Suppressor macrophage (primary cell): ENCODE results near the gene NBPF20.
"Not testable (repeated sequence)": the region's sequence is repeated elsewhere in the genome, so short reads cannot be mapped to it uniquely, and the experiment has no call there.

ENCODE experiments used
- DNase-seq, 4 experiments: peaks; one replicate each; pipeline ENCODE4 v3.0.0-alpha.2; 2020 to 2022
- total RNA-seq, 17 experiments: gene quantifications; one replicate each; lab custom pipeline; 2026; ENCODE audit warnings: mixed read lengths in 6 of 17, inconsistent platforms in 3 of 17; lab: John Stamatoyannopoulos, UW

Gene NBPF20
- 1.0 to 3.4 (median 2.3) reads per million in 17 experiments for total RNA-seq

DNA sequence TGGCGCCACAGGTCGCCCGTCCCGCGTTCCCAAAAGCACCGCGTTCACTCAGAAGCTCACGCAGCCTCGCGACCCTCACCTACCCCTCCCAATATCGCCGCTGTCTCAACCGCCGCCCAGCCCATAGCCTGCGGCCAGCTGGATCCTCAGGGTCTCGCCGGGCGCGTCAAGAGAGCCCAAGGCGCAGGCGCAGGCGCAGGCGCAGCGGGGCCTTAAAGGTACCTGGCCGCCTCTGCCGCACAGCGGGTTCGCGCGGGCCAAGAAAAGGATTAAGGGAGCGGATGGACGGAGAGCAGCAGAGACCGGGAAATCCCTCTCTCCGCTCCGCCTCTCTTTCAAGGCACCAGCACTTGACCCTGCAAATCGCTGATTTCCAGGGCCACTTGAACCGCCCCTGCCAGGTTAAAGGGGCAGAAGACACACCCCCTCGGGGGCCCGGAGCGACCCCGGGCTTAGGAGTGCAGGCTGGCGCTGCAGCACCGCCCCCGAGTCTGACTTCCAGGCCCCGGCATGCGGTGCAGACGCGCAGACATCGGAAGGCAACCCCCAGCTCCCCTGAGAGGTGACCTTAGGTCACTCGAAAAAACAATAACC, at the start of gene NBPF20:
TSS of gene NBPF20 (minus strand) at position 168 of the 594 bp plus-strand sequence. CDS start 20,331 bp downstream, outside the sequence.
- peak; percentile 61 to 88 (median 77) for DNase-seq

DNA sequence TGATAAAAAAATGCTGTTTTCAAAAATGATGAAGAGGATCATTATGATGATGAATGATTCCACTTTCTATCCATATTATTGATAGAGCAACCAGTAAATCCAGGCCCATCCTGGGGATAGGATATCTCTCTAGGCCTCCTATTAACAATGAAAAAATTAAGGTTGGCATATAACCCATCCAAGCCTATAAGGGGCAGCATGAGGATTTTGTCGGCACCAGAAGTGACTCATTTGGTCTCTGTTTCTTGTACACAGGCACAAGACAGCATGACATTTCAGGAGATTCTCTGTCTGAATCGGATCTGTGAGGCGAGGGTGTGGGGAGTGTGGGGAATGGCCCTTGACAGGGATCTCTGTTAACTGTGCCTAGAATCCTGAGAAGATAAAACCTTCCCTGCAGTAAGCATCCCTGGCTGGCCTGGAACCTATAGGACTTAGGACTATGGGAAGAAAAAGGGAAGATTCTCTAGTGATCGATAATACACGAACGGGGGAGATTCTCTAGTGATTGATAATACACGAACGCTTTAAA, 49.5 kb upstream of the NBPF20 start:
- DNase-seq, result not testable (repeated sequence)

- not testable (repeated sequence) for DNase-seq
These were observed 47.3 kb upstream of the NBPF20 start for GRCh38 chr1:145472731-145473130.

- DNase-seq, result not testable (repeated sequence)
These were observed 46.0 kb upstream of the NBPF20 start for GRCh38 chr1:145471365-145471764.

DNA sequence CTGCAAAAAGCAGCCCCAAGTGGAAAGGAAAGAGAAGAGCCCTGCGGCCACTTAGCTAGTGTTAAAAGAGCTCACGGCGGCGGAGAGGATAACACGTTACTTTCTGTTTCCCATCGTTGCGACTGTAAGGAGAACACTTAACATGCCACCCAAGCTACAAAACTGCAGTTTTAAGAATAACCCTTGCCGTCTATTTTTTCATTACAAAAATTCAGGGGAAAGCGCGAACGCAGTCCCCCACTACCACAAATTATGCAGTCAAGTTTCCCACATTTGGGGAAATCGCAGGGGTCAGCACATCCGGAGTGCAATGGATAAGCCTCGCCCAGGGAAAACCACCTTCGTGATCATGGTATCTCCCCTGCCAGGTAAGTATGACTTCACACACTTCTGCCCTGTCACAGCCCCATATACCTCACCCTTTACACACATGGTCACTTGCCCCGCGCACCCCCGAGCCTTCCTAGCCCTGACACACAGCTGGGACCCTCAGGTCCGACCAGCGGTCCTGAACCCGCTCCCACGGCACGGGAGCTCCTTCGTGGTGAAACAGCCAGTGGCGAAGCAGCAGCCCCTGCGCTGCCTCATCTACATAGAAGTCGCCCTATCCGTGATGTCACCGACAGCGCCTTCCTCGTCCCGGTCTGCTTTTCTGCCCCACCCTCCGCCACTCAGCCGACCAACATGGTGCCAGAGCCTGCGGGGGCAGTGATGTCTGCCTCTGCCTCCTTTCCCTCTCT, 40.2 kb upstream of the NBPF20 start:
- DNase-seq, result peak; percentile 78 to 91 (median 84)

GRCh38 chr1:145464708-145465336, 39.4 kb upstream of the NBPF20 start:
- DNase-seq, result not testable (repeated sequence)

DNA sequence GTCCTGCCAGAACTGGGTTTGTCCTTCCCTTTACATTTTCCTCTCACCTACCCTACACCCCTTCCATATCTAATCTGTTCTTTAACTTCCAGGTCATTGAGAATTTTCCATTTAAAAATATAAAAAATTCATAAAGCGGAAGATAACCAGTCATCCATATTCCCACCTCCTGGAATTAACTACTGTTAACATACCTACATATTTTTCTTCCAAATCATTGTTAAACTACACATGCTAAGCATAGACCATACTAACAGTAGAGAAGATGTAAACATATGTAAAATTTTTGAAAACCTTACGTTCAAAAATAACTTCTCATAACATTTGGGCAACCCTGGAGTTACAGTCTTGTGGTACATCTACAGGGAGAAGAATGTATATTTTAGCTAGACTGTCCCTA, 38.6 kb upstream of the NBPF20 start:
- not testable (repeated sequence) for DNase-seq

- not testable (repeated sequence) for DNase-seq
These were observed 35.3 kb upstream of the NBPF20 start for GRCh38 chr1:145460684-145461083.

- DNase-seq, result not testable (repeated sequence)
These were observed 34.6 kb upstream of the NBPF20 start for GRCh38 chr1:145460048-145460447.

DNA sequence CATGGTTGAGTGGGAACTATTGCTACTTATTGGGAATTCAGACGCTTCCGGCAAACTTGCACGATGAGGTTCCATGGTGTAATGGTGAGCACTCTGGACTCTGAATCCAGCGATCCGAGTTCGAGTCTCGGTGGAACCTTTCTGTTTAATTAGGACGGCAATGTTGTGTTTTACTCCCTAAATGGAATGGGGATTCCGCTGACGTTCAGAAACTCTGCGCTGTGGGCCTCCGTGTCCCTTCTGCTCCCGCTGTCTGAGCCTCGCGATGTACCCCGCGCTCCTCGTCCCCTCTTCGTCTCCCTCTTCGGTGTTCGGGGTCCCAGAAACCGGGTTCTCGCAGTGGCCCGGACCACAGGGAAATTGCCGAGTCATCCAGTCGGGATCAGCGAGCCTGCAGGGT, 34.2 kb upstream of the NBPF20 start:
- not testable (repeated sequence) for DNase-seq

DNA sequence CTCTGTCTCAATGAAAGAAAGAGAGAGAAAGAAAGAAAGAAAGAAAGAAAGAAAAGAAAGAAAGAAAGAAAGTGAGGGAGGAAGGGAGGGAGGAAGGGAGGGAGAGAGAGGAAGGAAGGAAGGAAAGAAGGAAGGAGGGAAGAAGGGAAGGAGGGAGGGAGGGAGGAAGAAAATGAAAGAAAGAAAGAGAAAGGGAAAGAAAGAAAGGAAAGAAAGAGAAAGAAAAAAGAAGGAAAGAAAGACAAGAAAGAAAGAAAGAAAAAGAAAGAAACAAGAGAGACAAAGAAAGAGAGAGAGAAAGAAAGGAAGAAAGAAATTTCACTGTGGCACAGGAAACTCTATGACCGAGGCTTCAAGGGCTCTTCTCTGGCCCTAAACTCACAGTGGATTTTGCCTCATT, 33.7 kb upstream of the NBPF20 start:
- DNase-seq, result not testable (repeated sequence)

GRCh38 chr1:145454824-145455177, 29.4 kb upstream of the NBPF20 start:
- not testable (repeated sequence) for DNase-seq

DNA sequence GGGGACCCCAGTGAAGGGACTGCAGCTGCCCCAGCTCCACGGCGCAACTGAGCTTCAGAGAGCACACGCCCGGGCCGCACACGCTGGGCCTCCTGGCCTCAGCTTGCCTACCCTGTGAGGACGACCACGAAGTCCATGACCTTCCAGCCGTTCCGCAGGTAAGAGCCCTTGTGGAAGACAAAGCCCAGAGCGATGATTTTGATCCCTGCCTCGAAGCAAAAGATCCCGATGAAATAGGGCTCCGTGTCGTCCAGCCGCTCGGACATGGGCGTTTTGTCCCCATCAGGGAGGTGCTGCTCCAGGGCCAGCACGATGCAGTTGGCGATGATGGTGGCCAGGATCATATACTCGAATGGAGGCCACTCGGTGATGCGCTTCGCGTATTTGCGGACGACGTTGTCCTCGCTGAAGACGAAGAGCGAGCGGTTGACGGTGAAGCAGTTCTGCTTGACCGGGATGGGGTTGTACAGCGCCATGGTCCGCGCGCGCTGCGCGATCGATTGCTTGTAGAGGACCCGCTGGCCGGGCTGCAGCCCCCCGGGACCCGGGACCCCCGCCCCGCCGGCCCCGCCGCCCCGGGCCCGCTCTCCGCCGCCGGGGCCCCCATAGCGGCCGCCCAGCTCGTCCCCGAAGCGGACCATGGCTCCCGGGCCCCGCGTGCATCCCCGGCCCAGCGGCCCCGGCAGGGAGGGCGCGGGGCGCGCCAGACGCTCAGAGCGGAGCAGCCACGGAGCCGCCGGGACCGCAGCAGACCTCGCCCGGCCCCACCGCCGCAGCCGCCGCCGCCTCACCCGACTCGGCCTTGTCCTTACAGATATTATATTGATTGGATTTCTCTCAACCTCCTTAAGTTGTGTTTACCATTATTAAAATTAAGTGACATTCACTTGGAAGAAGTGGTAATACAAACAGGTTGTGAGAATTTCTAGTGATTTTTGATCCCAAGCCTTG, 28.7 kb upstream of the NBPF20 start:
- DNase-seq, result not testable (repeated sequence)

- DNase-seq, result not testable (repeated sequence)
These were observed 27.1 kb upstream of the NBPF20 start for GRCh38 chr1:145452506-145452905.

GRCh38 chr1:145451914-145452313, 26.5 kb upstream of the NBPF20 start:
- DNase-seq, result peak in 3 of 4 experiments; percentile 14 to 48 (median 19)

DNA sequence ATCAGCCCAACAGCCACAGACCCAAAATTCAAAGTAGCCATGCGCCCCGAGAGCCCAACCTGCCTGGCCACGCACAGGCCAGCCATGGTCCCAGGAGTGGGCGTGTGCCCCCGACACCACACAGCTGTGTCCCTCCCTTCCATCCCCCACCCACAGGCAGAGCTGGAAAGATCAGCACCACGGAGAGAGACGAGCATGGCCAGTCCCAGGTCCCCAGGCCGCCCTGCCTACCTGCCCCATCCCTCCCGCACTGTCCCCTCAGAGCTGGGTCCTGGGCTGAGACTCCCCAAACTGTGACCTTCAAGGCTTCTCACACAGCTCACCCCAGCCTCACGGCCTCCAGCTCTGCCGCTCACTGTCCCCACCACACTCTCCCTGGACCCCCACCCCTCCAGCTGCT, 19.8 kb upstream of the NBPF20 start:
- DNase-seq, result not testable (repeated sequence)

DNA sequence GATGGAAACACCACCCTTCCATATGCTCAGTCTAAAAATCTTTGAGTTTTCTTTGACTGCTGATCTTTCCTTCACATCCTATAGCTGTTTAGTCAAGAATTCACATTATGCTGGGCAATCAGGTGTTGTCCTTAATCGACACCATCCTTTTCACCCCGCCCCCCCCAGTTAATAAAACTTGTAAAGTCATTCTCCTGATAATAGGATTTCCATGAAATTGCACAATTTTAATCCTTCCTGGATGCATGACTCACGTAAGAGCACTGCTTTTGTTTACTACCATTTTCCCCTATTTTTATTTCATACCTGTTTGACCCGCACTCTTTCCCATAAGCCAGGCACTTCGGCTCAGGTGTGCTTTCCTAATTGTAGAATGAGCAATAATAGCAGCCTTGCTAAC, 16.9 kb upstream of the NBPF20 start:
- not testable (repeated sequence) for DNase-seq

DNA sequence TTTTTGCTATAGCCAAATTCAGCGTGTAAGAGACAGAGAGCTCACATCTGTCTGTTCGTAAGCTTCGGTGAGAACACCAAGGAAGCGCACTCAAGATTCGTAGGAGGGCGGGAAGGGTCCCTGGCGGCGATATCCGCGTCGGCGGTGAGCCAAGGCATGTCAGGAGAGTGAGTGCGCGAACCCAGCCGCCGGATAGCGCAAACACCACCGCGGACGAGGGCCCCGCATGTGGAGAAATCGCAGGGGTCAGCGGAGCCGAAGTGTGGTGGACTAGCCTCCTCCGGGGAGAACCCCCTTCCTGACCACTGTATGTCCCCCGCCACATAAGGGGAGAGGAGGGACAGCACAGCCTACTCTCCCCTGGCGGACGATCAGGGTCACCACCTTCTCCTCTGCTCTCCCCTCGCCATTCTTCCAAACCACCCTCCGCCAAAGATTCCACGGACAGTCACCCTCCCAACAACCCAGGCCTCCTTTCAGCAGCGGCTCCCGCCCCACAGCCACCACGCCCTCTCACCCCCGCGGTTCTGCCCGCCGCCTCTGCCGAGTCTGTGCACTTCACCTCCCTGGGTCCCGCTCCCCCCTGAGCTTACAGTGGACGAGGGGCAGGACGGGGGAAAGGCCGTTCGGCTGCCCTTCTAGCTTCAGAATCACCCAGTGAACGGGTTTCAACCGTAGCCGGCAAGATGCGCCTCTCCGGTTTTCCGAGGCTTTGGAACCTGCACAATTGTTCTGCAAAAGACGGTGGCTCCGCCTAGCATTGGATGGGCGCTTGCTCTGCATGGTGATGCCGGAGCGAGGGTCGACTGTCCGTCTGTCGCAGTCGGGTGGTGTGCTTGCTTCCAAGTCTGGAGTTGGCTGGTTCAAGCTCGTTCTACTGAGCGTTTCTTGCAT, 6.2 kb upstream of the NBPF20 start:
- DNase-seq, result not testable (repeated sequence)

DNA sequence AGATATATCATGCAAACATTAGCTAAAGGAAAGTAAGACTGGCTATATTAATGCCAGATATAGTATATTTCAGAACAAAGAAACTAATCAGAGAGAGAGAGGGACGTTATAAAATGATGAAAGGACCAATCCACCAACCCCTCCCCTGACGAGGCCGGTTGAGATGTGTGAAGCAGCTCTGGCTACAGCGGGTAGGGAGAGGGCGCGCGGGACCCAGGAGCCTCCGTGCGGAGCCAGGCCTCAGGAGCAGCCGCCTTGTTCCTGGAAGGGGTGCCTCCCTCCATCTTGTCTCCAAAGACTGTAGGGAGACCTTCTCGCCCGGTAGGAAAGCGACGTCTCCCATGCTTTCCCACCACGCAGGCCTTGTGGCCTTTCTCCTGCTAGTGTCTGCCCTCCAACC, 5.4 kb upstream of the NBPF20 start:
- not testable (repeated sequence) for DNase-seq

GRCh38 chr1:145429329-145429728, 3.9 kb upstream of the NBPF20 start:
- not testable (repeated sequence) for DNase-seq
